NCI-H1436 treated with DMSO at 0.1 percent for 48 hours (cell line): ENCODE results near the gene PPT2.
"Not testable (repeated sequence)": the region's sequence is repeated elsewhere in the genome, so short reads cannot be mapped to it uniquely, and the experiment has no call there.

ENCODE experiments used
- DNase-seq: peaks from one replicate; lab custom pipeline; 2025; lab: John Stamatoyannopoulos, UW

Gene PPT2

DNA sequence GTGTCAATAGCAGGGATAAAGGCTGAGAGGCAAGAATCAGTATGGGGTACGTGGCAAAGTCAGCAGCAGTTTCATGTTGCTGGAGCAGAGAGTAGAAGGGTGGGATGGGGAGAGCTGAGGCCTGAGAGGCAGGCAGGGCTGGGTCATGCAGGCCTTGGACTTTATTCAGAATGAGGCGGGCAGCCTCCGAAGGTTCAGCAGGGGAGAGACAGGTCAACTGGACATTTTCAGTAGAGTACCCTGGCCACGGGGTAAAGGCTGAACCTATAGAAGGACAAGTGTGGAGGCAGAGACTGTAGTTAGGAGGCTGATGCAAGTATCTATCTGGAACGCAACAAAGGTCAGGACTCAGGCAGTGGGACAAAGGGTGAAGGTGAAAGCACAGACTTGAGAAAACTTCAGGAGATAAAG lies 56.3 kb downstream of the PPT2 start:
- DNase-seq = no peak

DNA sequence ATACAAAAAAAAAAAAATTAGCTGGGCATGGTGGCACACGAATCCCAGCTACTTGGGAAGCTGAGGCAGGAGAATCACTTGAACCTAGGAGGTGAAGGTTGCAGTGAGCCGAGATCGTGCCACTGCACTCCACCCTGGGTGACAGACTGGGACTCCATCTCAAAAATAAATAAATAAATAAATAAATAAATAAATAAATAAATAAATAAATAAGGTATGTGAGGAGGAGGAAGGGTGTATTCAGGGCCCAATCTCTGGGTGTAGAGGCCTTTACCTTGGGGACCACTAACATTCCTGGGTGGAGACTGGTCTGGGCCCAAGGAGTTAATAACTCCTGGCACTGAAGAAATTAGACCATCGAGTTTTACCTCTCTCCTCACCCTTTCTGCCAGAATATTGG lies 57.5 kb downstream of the PPT2 start:
- not testable (repeated sequence) for DNase-seq

DNA sequence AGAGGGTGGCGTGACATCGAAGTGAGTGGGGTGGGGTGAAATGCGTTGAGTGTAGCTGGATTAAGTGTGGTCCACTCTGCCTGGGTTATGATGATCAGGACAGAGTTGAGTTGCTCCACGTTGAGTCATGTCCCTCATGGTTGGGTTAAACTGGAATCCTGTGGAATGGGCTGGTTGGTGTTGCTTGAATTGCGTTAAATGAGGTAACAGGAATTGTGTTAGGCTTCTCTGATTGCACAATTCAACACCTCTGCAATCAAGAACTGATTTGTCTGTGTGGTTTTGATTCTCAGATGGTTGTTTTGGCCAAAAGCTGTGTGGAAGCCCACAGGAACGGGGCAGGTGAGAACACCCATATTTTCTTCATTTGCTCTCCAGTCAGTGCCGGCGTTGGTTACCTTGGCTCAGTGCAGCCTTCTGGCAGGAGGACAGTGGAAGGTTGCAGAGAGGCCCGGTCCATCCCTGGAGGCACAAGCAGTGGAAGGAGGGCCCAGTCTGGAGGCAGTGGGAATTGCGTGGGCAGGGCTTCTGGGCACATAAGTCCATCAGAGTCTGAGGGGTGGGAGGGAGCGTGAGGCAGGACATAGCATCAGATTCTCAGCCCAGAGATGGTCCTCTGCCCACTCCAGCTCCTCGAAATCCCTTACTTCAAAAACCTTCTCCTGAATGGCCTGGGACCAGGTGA lies 58.3 kb downstream of the PPT2 start:
- DNase-seq = no peak
